Brain microvascular endothelial cell (primary cell): ENCODE measurements around the gene TMEM209.

Experiments used
- DNase-seq: peaks from one replicate; pipeline ENCODE4 v3.0.0-alpha.2; 2020
- H3K27ac ChIP-seq: fragments of 250-450 bp; sonication (Bioruptor Pico); 2 replicates; pipeline ENCODE4 v1.5.1; 2020; ENCODE audit warnings: mild to moderate bottlenecking, moderate library complexity
- H3K27me3 ChIP-seq: fragments of 250-450 bp; sonication (Bioruptor Pico); replicated peaks from 2 replicates; pipeline ENCODE4 v1.5.1; 2020; ENCODE audit warnings: mild to moderate bottlenecking
- H3K36me3 ChIP-seq: fragments of 250-450 bp; sonication (Bioruptor Pico); replicated peaks from 2 replicates; pipeline ENCODE4 v1.5.1; 2020; ENCODE audit warnings: mild to moderate bottlenecking
- H3K4me3 ChIP-seq: 2 replicates; pipeline ENCODE4 v1.5.1; 2011; ENCODE audit warnings: low read depth, mild to moderate bottlenecking, control low read depth, low read length, moderate library complexity
- CTCF ChIP-seq: IDR thresholded peaks from 2 replicates; pipeline ENCODE4 v1.5.1; 2011; ENCODE audit warnings: low read depth, mild to moderate bottlenecking, moderate library complexity, low read length, control low read depth, inconsistent platforms; ENCODE audit errors: missing control alignments
- in situ Hi-C: cut with HindIII; loops from 2 replicates; pipeline ENCODE4 v1.10.0; 2017; ENCODE audit warnings: low sequenced_read_pairs, low pct_ligation_motif_present

TMEM209 gene

GRCh38 chr7:130154501-130155317 is 50.5 kb downstream of the TMEM209 start:
- no peak for DNase-seq
- Histone ChIP-seq H3K36me3 (no peaks in the 10 kb centered on the region), H3K4me3 (no peak overlapping the region), H3K27ac (no peak overlapping the region), H3K27me3 (no peaks in the 10 kb centered on the region)
- in situ Hi-C loops: no loop called here
- peak; percentile 58 for TF ChIP-seq CTCF

GRCh38 chr7:130154131-130154500 is 51.1 kb downstream of the TMEM209 start:
- TF ChIP-seq CTCF: no peak
- Histone ChIP-seq H3K4me3 (no peak overlapping the region), H3K27ac (no peak overlapping the region), H3K27me3 (no peaks in the 10 kb centered on the region), H3K36me3 (no peaks in the 10 kb centered on the region)
- no peak for DNase-seq
- in situ Hi-C loops: no loop called here

- no peak for TF ChIP-seq CTCF
- DNase-seq: no peak
- no peak overlapping the region for H3K27ac ChIP-seq
- peak overlapping the region; percentile 20 for H3K4me3 ChIP-seq
- H3K27me3 ChIP-seq: no peaks in the 10 kb centered on the region
- H3K36me3 ChIP-seq: no peaks in the 10 kb centered on the region
- in situ Hi-C loops: no loop called here
Observed at GRCh38 chr7:130153211-130153908, 51.8 kb downstream of the TMEM209 start.

- no peak overlapping the region for H3K27ac ChIP-seq
- no peaks in the 10 kb centered on the region for H3K36me3 ChIP-seq
- H3K27me3 ChIP-seq: no peaks in the 10 kb centered on the region
- DNase-seq: no peak
- no peak for TF ChIP-seq CTCF
- in situ Hi-C loops: no loop called here
- peak overlapping the region; percentile 20 for H3K4me3 ChIP-seq
Observed at GRCh38 chr7:130152493-130153210, 52.6 kb downstream of the TMEM209 start.

GRCh38 chr7:130151591-130152492 is 53.4 kb downstream of the TMEM209 start:
- Histone ChIP-seq H3K4me3 (no peak overlapping the region), H3K27me3 (no peaks in the 10 kb centered on the region), H3K27ac (no peak overlapping the region), H3K36me3 (no peaks in the 10 kb centered on the region)
- TF ChIP-seq CTCF: no peak
- no peak for DNase-seq
- in situ Hi-C loops: no loop called here
